OCI-LY3 (cell line): Measurements from ENCODE around the gene ITGB8.
A peak's percentile ranks its signal among the peaks of the same experiment; 100 is the strongest.

ENCODE experiments used
- H2AFZ ChIP-seq: fragments of 200-600, 300-600 bp; shearing (Covaris generic); 2 replicates; pipeline ENCODE4 v1.6.0; 2014; ENCODE audit warnings: antibody characterized with exemption, low read depth, low read length
- H3K27ac ChIP-seq: fragments of 200-600, 300-600 bp; sonication (generic); 2 replicates; pipeline ENCODE4 v1.5.1; 2014; ENCODE audit warnings: mild to moderate bottlenecking, low read length, moderate library complexity, mixed read lengths
- H3K27me3 ChIP-seq: fragments of 200-600, 300-600 bp; sonication (generic); 2 replicates; pipeline ENCODE4 v1.6.1; 2014; ENCODE audit warnings: low read depth, low read length, mixed read lengths
- H3K36me3 ChIP-seq: fragments of 200-600, 300-600 bp; sonication (generic); replicated peaks from 2 replicates; pipeline ENCODE3; 2014; ENCODE audit warnings: low read depth, low read length, mixed read lengths
- H3K4me1 ChIP-seq: fragments of 300-600, 200-600 bp; sonication (generic); 2 replicates; pipeline ENCODE4 v1.6.1; 2014; ENCODE audit warnings: low read length, mixed read lengths
- H3K4me2 ChIP-seq: fragments of 200-600, 300-600 bp; sonication (generic); 2 replicates; pipeline ENCODE4 v1.6.1; 2014; ENCODE audit warnings: low read length, mixed read lengths
- H3K4me3 ChIP-seq: fragments of 300-600, 200-600 bp; sonication (generic); 2 replicates; pipeline ENCODE4 v1.5.1; 2014; ENCODE audit warnings: antibody characterized with exemption, mild to moderate bottlenecking, low read length, moderate library complexity
- H3K79me2 ChIP-seq: fragments of 300-600, 200-600 bp; shearing (Covaris generic); 2 replicates; pipeline ENCODE4 v1.6.1; 2014; ENCODE audit warnings: mild to moderate bottlenecking, low read length, mixed read lengths
- H3K9ac ChIP-seq: fragments of 300-600, 200-600 bp; shearing (Covaris generic); 2 replicates; pipeline ENCODE4 v1.6.0; 2014; ENCODE audit warnings: mild to moderate bottlenecking, low read length, moderate library complexity
- H3K9me3 ChIP-seq: fragments of 200-600, 300-600 bp; shearing (Covaris generic); 2 replicates; pipeline ENCODE4 v1.6.1; 2014; ENCODE audit warnings: low read length, mixed read lengths; ENCODE audit not compliant: insufficient read depth
- H4K20me1 ChIP-seq: fragments of 200-600, 300-600 bp; sonication (generic); 2 replicates; pipeline ENCODE4 v1.6.1; 2016; ENCODE audit warnings: low read length, mixed read lengths; ENCODE audit not compliant: insufficient read depth
- CTCF ChIP-seq: fragments of 200-600, 300-600 bp; sonication (generic); IDR thresholded peaks from 2 replicates; pipeline ENCODE4 v1.5.1; 2014; ENCODE audit warnings: antibody characterized with exemption, low read length, low read depth
- EZH2phosphoT487 ChIP-seq: fragments of 200-600 bp; shearing (Covaris generic); IDR thresholded peaks from 2 replicates; pipeline ENCODE4 v1.6.1; 2018; ENCODE audit warnings: antibody characterized with exemption, mixed run types, low read depth

Gene ITGB8

GRCh38 chr7:20444030-20444800, 113.5 kb downstream of the ITGB8 start:
- Histone ChIP-seq H2AFZ (no peak overlapping the region), H3K9ac (no peak overlapping the region), H3K4me1 (peaks cover 24% of the 10 kb centered on the region), H3K79me2 (no peaks in the 10 kb centered on the region), H3K27ac (no peak overlapping the region), H3K27me3 (no peaks in the 10 kb centered on the region), H3K9me3 (no peaks in the 10 kb centered on the region), H3K4me3 (no peak overlapping the region), H4K20me1 (no peaks in the 10 kb centered on the region), H3K36me3 (peaks cover 4% of the 10 kb centered on the region), H3K4me2 (no peak overlapping the region)
- TF ChIP-seq CTCF, result no peak
- no peak for TF ChIP-seq EZH2phosphoT487

DNA sequence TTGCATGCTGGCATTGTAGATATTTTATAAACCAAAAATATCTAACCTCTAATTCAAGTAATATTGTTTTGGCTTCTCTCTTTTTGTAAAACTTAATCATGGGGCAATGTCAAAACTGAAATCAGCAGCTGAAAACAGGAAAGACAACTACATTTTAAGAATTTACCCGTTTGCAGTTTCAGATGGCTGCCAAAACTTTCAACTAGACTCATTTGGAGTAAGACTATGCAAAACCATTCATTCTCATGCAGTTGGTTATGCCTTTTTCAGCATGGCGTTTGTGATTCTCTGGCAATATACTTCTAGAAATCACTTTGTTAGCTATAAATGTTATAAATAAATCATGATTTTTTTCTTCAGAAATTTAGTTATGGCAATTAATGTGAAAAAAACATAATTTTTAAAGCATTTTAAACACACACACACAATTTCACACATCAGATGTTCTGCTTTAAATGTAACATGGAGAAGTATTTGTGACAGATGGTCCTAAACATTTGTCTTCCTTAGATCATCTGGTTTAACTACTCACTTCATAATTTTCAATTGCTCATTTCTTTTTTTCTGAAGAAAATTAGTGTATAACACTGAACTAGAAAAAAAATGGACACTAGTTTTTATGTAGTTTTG, 116.4 kb downstream of the ITGB8 start:
- Histone ChIP-seq H3K4me1 (peaks cover 12% of the 10 kb centered on the region), H3K4me2 (peak overlapping the region; percentile 19), H2AFZ (no peak overlapping the region), H3K4me3 (no peak overlapping the region), H3K9ac (no peak overlapping the region), H3K9me3 (no peaks in the 10 kb centered on the region), H3K79me2 (no peaks in the 10 kb centered on the region), H4K20me1 (no peaks in the 10 kb centered on the region), H3K27me3 (no peaks in the 10 kb centered on the region), H3K27ac (no peak overlapping the region), H3K36me3 (peaks cover 4% of the 10 kb centered on the region)
- TF ChIP-seq CTCF (no peak), EZH2phosphoT487 (no peak)

GRCh38 chr7:20449176-20449575, 118.5 kb downstream of the ITGB8 start:
- Histone ChIP-seq H3K4me2 (no peak overlapping the region), H3K9ac (no peak overlapping the region)
- TF ChIP-seq CTCF (no peak), EZH2phosphoT487 (no peak)

DNA sequence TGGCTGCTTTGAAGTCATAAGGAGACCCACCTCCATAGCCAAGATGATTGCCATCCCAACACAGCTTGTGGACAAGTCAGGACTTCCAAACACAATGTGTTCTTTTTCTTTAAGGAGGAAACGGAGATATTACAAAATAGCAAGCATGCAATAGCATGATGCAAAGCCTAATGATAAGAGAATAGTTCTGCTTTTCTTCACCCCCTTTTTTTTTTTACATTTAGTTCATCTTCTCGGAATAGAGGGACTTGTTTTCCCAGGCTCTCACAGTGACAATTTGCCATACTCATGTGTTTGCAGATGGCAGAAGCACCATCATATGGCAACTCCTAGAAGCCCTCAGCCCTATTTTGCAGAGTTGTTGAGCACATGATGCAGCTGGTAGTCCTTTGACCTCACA, 119.8 kb downstream of the ITGB8 start:
- H3K4me1 ChIP-seq, result peaks cover 12% of the 10 kb centered on the region
- no peaks in the 10 kb centered on the region for H3K79me2 ChIP-seq
- H4K20me1 ChIP-seq, result no peaks in the 10 kb centered on the region
- H3K9me3 ChIP-seq, result no peaks in the 10 kb centered on the region
- TF ChIP-seq CTCF (no peak), EZH2phosphoT487 (no peak)
- no peak overlapping the region for H3K27ac ChIP-seq
- H3K4me2 ChIP-seq, result no peak overlapping the region
- no peaks in the 10 kb centered on the region for H3K36me3 ChIP-seq
- no peaks in the 10 kb centered on the region for H3K27me3 ChIP-seq
- H2AFZ ChIP-seq, result no peak overlapping the region
- H3K9ac ChIP-seq, result no peak overlapping the region
- no peak overlapping the region for H3K4me3 ChIP-seq

More at GRCh38 chr7:20449176-20449575, 118.5 kb downstream of the ITGB8 start:
- H3K4me1 ChIP-seq, result peaks cover 12% of the 10 kb centered on the region
- no peak overlapping the region for H3K27ac ChIP-seq
- no peak overlapping the region for H3K4me3 ChIP-seq
- no peaks in the 10 kb centered on the region for H3K9me3 ChIP-seq
- H3K79me2 ChIP-seq, result no peaks in the 10 kb centered on the region
- H4K20me1 ChIP-seq, result no peaks in the 10 kb centered on the region
- no peak overlapping the region for H2AFZ ChIP-seq
- H3K36me3 ChIP-seq, result peaks cover 4% of the 10 kb centered on the region
- no peaks in the 10 kb centered on the region for H3K27me3 ChIP-seq
